ENCODE results near the gene GPR150.

Gene GPR150

DNA sequence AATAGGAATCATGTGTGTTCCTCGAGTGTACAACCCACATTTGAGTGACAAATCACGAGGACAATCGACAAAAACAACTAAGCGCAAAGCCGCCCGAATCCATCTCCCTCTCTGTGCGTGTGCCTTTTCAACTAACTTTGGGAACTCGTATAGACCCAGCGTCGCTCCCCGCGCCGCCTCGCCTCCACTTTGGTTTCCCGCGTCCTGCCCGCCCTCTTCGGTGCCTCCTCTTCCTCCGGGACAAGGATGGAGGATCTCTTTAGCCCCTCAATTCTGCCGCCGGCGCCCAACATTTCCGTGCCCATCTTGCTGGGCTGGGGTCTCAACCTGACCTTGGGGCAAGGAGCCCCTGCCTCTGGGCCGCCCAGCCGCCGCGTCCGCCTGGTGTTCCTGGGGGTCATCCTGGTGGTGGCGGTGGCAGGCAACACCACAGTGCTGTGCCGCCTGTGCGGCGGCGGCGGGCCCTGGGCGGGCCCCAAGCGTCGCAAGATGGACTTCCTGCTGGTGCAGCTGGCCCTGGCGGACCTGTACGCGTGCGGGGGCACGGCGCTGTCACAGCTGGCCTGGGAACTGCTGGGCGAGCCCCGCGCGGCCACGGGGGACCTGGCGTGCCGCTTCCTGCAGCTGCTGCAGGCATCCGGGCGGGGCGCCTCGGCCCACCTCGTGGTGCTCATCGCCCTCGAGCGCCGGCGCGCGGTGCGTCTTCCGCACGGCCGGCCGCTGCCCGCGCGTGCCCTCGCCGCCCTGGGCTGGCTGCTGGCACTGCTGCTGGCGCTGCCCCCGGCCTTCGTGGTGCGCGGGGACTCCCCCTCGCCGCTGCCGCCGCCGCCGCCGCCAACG is at the start of gene GPR150:
TSS of gene GPR150 (plus strand) at position 58 of the 840 bp plus-strand sequence. CDS start at position 247, 189 bp downstream.
- TF ChIP-seq ZXDB (tag by site-specific recombination; IDR thresholded peaks at IDR 0.05) = no peak
- no peak for TF ChIP-seq ZNF791 (tag by site-specific recombination; IDR thresholded peaks at IDR 0.05)
- no peaks in the 10 kb centered on the region for H3K9me3 ChIP-seq (ENCODE audit: control insufficient read depth, insufficient read depth, low read depth, low read length)
- H3K4me1 ChIP-seq (ENCODE audit: control insufficient read depth, insufficient read depth, low read length) = no peaks in the 10 kb centered on the region
- CTCF ChIA-PET = interaction anchor here (0.5 kb wide), 1 partner anchor 229 kb away, joined by 3 read pairs; no protein-coding TSS in a partner anchor
- no peaks in the 10 kb centered on the region for H3K36me3 ChIP-seq (ENCODE audit: control insufficient read depth in 2 of 2, insufficient read depth in 1 of 2, low read length in 2 of 2)
- peak within 1 kb of the TSS; percentile 50; the same call in 1 of the 2 replicates for H3K27ac ChIP-seq (ENCODE audit: extremely low read depth, low read depth, low read length)
- POLR2A ChIA-PET = no interaction called here
- peak within 1 kb of the TSS; percentile 32 for H3K4me3 ChIP-seq (ENCODE audit: low read depth, low read length)

DNA sequence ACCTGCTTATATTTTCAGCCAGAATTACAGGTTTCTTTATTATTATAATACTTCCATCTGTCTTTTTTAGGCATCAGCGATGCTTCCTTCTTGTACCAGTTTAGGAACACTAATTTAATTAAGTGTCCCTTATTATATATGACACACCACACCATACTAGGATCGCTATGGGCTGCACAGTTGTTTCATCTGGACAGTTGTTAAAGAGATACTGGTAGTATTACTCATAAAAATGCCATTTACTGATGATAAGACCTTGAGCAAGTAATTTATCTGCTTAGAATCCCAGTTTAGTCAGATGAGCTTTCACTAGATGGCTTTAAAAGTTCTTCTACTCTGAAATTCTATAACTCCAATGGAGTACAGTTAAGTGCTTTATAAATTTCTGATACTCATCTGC is 47.9 kb upstream of the GPR150 start:
- Histone ChIP-seq H3K4me3 (ENCODE audit: low read depth, low read length) (no peak overlapping the region), H3K9me3 (ENCODE audit: control insufficient read depth, insufficient read depth, low read depth, low read length) (no peaks in the 10 kb centered on the region), H3K4me1 (ENCODE audit: control insufficient read depth, insufficient read depth, low read length) (no peaks in the 10 kb centered on the region), H3K36me3 (ENCODE audit: control insufficient read depth in 2 of 2, insufficient read depth in 1 of 2, low read length in 2 of 2) (peaks cover 0 to 19% of the 10 kb centered on the region in 2 experiments; a peak in 2 of 3 replicates), H3K27ac (ENCODE audit: extremely low read depth, low read depth, low read length) (no peak overlapping the region)
- ChIA-PET POLR2A (no interaction called here), CTCF (no interaction called here)
- no peak for TF ChIP-seq SP7 (tag by site-specific recombination; IDR thresholded peaks at IDR 0.05)
- TF ChIP-seq ZNF837 (tag by site-specific recombination; IDR thresholded peaks at IDR 0.05) = no peak
- no peak for TF ChIP-seq ZNF596 (tag by site-specific recombination; IDR thresholded peaks at IDR 0.05)
- TF ChIP-seq ZNF510 (tag by site-specific recombination; IDR thresholded peaks at IDR 0.05; ENCODE audit: insufficient replicate concordance) = no peak
- TF ChIP-seq RBAK (tag by site-specific recombination; IDR thresholded peaks at IDR 0.05) = no peak
- TF ChIP-seq, protein P1, sequence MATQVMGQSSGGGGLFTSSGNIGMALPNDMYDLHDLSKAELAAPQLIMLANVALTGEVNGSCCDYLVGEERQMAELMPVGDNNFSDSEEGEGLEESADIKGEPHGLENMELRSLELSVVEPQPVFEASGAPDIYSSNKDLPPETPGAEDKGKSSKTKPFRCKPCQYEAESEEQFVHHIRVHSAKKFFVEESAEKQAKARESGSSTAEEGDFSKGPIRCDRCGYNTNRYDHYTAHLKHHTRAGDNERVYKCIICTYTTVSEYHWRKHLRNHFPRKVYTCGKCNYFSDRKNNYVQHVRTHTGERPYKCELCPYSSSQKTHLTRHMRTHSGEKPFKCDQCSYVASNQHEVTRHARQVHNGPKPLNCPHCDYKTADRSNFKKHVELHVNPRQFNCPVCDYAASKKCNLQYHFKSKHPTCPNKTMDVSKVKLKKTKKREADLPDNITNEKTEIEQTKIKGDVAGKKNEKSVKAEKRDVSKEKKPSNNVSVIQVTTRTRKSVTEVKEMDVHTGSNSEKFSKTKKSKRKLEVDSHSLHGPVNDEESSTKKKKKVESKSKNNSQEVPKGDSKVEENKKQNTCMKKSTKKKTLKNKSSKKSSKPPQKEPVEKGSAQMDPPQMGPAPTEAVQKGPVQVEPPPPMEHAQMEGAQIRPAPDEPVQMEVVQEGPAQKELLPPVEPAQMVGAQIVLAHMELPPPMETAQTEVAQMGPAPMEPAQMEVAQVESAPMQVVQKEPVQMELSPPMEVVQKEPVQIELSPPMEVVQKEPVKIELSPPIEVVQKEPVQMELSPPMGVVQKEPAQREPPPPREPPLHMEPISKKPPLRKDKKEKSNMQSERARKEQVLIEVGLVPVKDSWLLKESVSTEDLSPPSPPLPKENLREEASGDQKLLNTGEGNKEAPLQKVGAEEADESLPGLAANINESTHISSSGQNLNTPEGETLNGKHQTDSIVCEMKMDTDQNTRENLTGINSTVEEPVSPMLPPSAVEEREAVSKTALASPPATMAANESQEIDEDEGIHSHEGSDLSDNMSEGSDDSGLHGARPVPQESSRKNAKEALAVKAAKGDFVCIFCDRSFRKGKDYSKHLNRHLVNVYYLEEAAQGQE (tag by site-specific recombination; IDR thresholded peaks at IDR 0.05) = no peak
- TF ChIP-seq ZNF571 (tag by site-specific recombination; IDR thresholded peaks at IDR 0.05) = no peak
- no peak for TF ChIP-seq ZNF600 (tag by site-specific recombination; IDR thresholded peaks at IDR 0.05)
- no peak for TF ChIP-seq ZNF24 (tag by site-specific recombination; IDR thresholded peaks at IDR 0.05)
- TF ChIP-seq YY2 (tag by site-specific recombination; IDR thresholded peaks at IDR 0.05) = no peak

- TF ChIP-seq ZNF549 (tag by site-specific recombination; IDR thresholded peaks at IDR 0.05) (no peak), ZSCAN30 (tag by site-specific recombination; IDR thresholded peaks at IDR 0.05) (no peak), HOXA7 (CRISPR knock-in tag; IDR thresholded peaks at IDR 0.05; ENCODE audit: borderline replicate concordance) (no peak), ZNF2 (tag by site-specific recombination; IDR thresholded peaks at IDR 0.05) (no peak), MYNN (tag by site-specific recombination; IDR thresholded peaks at IDR 0.05; ENCODE audit: borderline replicate concordance) (no peak), SP3 (tag by site-specific recombination; IDR thresholded peaks at IDR 0.05) (no peak)
- TF ChIP-seq, protein P2, sequence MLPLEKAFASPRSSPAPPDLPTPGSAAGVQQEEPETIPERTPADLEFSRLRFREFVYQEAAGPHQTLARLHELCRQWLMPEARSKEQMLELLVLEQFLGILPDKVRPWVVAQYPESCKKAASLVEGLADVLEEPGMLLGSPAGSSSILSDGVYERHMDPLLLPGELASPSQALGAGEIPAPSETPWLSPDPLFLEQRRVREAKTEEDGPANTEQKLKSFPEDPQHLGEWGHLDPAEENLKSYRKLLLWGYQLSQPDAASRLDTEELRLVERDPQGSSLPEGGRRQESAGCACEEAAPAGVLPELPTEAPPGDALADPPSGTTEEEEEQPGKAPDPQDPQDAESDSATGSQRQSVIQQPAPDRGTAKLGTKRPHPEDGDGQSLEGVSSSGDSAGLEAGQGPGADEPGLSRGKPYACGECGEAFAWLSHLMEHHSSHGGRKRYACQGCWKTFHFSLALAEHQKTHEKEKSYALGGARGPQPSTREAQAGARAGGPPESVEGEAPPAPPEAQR (tag by site-specific recombination; IDR thresholded peaks at IDR 0.05) = no peak
- TF ChIP-seq, protein P3, sequence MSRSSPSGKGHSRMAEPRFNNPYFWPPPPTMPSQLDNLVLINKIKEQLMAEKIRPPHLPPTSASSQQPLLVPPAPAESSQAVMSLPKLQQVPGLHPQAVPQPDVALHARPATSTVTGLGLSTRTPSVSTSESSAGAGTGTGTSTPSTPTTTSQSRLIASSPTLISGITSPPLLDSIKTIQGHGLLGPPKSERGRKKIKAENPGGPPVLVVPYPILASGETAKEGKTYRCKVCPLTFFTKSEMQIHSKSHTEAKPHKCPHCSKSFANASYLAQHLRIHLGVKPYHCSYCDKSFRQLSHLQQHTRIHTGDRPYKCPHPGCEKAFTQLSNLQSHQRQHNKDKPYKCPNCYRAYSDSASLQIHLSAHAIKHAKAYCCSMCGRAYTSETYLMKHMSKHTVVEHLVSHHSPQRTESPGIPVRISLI (tag by site-specific recombination; IDR thresholded peaks at IDR 0.05) = no peak
- TF ChIP-seq, protein P1 (tag by site-specific recombination; IDR thresholded peaks at IDR 0.05) = no peak
- Histone ChIP-seq H3K27ac (ENCODE audit: extremely low read depth, low read depth, low read length) (no peak overlapping the region), H3K9me3 (ENCODE audit: control insufficient read depth, insufficient read depth, low read depth, low read length) (no peaks in the 10 kb centered on the region), H3K4me1 (ENCODE audit: control insufficient read depth, insufficient read depth, low read length) (no peaks in the 10 kb centered on the region), H3K4me3 (ENCODE audit: low read depth, low read length) (no peak overlapping the region), H3K36me3 (ENCODE audit: control insufficient read depth in 2 of 2, insufficient read depth in 1 of 2, low read length in 2 of 2) (peaks cover 0 to 3% of the 10 kb centered on the region in 2 experiments; a peak in 1 of 3 replicates)
- POLR2A ChIA-PET = no interaction called here
- CTCF ChIA-PET = interaction anchor here (0.6 kb wide), 1 partner anchor 10 kb away, joined by 4 read pairs; no protein-coding TSS in a partner anchor
Measured at GRCh38 chr5:95581576-95581975, 38.3 kb upstream of the GPR150 start.

All from HEK293 (cell line).